ENCODE measurements around the gene UCK1. TPM values are rescaled to one million over a fixed set of nuclear protein-coding genes. Genes with fewer than 3 reads are reported as not detected.
A peak's percentile ranks its signal among the peaks of the same experiment; 100 is the strongest.

UCK1 gene
- total RNA-seq, 3 donors from 2014 or later: 25.2 to 43.4 (median 27.4) TPM

- H3K36me3 ChIP-seq (ENCODE audit: low read depth): no peaks in the 10 kb centered on the region
- peaks cover 11% of the 10 kb centered on the region for H3K4me1 ChIP-seq (ENCODE audit: low read depth)
- intact Hi-C loops (cut with DNase I, micrococcal nuclease): no loop called here
- H3K4me3 ChIP-seq: no peak overlapping the region
- TF ChIP-seq CTCF (IDR thresholded peaks at IDR 0.05): no peak
- ATAC-seq: peak; percentile 12
- H3K9me3 ChIP-seq: no peaks in the 10 kb centered on the region
- peak in 1 of 3 donors; percentile 19 for DNase-seq
These were observed 3.7 kb upstream of the UCK1 start for GRCh38 chr9:131534721-131535237.

GRCh38 chr9:131530546-131530919, 530 bp downstream of the UCK1 start:
- ATAC-seq (peak; percentile 48), DNase-seq (peak in 2 of 3 donors; percentile 52 to 60)
- no peaks in the 10 kb centered on the region for H3K9me3 ChIP-seq
- no peak for TF ChIP-seq CTCF (IDR thresholded peaks at IDR 0.05)
- H3K4me1 ChIP-seq (ENCODE audit: low read depth): peaks cover 14% of the 10 kb centered on the region
- peak overlapping the region; percentile 60 for H3K4me3 ChIP-seq
- intact Hi-C loops (cut with DNase I, micrococcal nuclease): no loop called here
- no peaks in the 10 kb centered on the region for H3K36me3 ChIP-seq (ENCODE audit: low read depth)

GRCh38 chr9:131529597-131530545, 1.2 kb downstream of the UCK1 start:
- H3K36me3 ChIP-seq (ENCODE audit: low read depth): no peaks in the 10 kb centered on the region
- DNase-seq (no peak), ATAC-seq (no peak)
- peaks cover 14% of the 10 kb centered on the region for H3K4me1 ChIP-seq (ENCODE audit: low read depth)
- H3K4me3 ChIP-seq: peak overlapping the region; percentile 60
- H3K9me3 ChIP-seq: no peaks in the 10 kb centered on the region
- intact Hi-C loops (cut with DNase I, micrococcal nuclease): no loop called here
- TF ChIP-seq CTCF (IDR thresholded peaks at IDR 0.05): no peak

GRCh38 chr9:131528886-131529505, 2.1 kb downstream of the UCK1 start:
- H3K4me1 ChIP-seq (ENCODE audit: low read depth): peaks cover 14% of the 10 kb centered on the region
- no peak for TF ChIP-seq CTCF (IDR thresholded peaks at IDR 0.05)
- no peak overlapping the region for H3K4me3 ChIP-seq
- no peaks in the 10 kb centered on the region for H3K9me3 ChIP-seq
- DNase-seq (no peak), ATAC-seq (no peak)
- H3K36me3 ChIP-seq (ENCODE audit: low read depth): no peaks in the 10 kb centered on the region
- intact Hi-C loops (cut with DNase I, micrococcal nuclease): no loop called here

- H3K4me3 ChIP-seq: no peak overlapping the region
- no peak for ATAC-seq
- intact Hi-C loops (cut with DNase I, micrococcal nuclease): no loop called here
- no peak for TF ChIP-seq CTCF (IDR thresholded peaks at IDR 0.05)
- no peaks in the 10 kb centered on the region for H3K36me3 ChIP-seq (ENCODE audit: low read depth)
- no peak for DNase-seq
- H3K4me1 ChIP-seq (ENCODE audit: low read depth): peaks cover 14% of the 10 kb centered on the region
- no peaks in the 10 kb centered on the region for H3K9me3 ChIP-seq
These were observed 2.9 kb downstream of the UCK1 start for GRCh38 chr9:131528186-131528585.

Data from mucosa of descending colon (tissue), 3 donors.